Measurements from ENCODE around the gene SLC22A1. TPM values are rescaled to one million over a fixed set of nuclear protein-coding genes. Genes with fewer than 3 reads are reported as not detected.

Gene SLC22A1
- total and polyA plus RNA-seq, 2 donors (not counting 1 experiment from before 2014, with no cell fraction given), result 0.18 to 1.5 TPM

- intact Hi-C loops (cut with micrococcal nuclease), result no loop called here
- ChIA-PET CTCF (no interaction called here), POLR2A (no interaction called here)
- H3K4me3 Mint-ChIP-seq, result no peak overlapping the region
- DNase-seq (no peak), ATAC-seq (ENCODE audit: low read depth) (no peak)
- Histone ChIP-seq H3K79me2 (ENCODE audit: control insufficient read depth, insufficient read depth, low read length) (peaks cover 4% of the 10 kb centered on the region), H3K9ac (ENCODE audit: low read length) (no peak overlapping the region), H4K20me1 (ENCODE audit: control insufficient read depth, insufficient read depth, low read length, poor library complexity, severe bottlenecking) (no peaks in the 10 kb centered on the region), H3K4me1 (ENCODE audit: control insufficient read depth in 2 of 2, insufficient read depth in 2 of 2, low read length in 2 of 2) (no peaks in the 10 kb centered on the region), H3K4me2 (replicated peaks; ENCODE audit: low read depth, low read length, poor library complexity, severe bottlenecking) (no peak overlapping the region), H3K4me3 (ENCODE audit: control extremely low read depth in 1 of 5, extremely low read depth in 1 of 5, insufficient read depth in 1 of 5, low read depth in 2 of 5, low read length in 4 of 5) (no peak overlapping the region), H3K36me3 (replicated peaks in 1 of 2; ENCODE audit: control extremely low read depth in 1 of 2, control insufficient read depth in 1 of 2, extremely low read depth in 1 of 2, insufficient read depth in 2 of 2, low read length in 1 of 2) (peaks cover 0 to 75% of the 10 kb centered on the region in 2 experiments), H3K9me3 (ENCODE audit: control extremely low read depth in 1 of 3, control insufficient read depth in 2 of 3, insufficient read depth in 1 of 3, low read length in 2 of 3) (no peaks in the 10 kb centered on the region), H2AFZ (ENCODE audit: insufficient read depth, low read depth, low read length, poor library complexity, severe bottlenecking) (no peak overlapping the region), H3K27ac (ENCODE audit: low read length in 2 of 2) (no peak overlapping the region), H3K27me3 (replicated peaks in 1 of 4; ENCODE audit: control extremely low read depth in 1 of 4, control insufficient read depth in 3 of 4, insufficient read depth in 4 of 4, low read length in 3 of 4) (no peaks in the 10 kb centered on the region)
- no CpG with 5 or more reads among the region's 2 CpGs for WGBS (ENCODE audit: insufficient coverage)
- H3K9me3 Mint-ChIP-seq (ENCODE audit: insufficient read depth), result no peaks in the 10 kb centered on the region
- H3K27ac Mint-ChIP-seq, result no peak overlapping the region
- H3K4me1 Mint-ChIP-seq, result no peaks in the 10 kb centered on the region
- H3K27me3 Mint-ChIP-seq, result no peaks in the 10 kb centered on the region
- no peak for TF ChIP-seq CTCF (IDR thresholded peaks at IDR 0.05)
These were observed 44.1 kb upstream of the SLC22A1 start for GRCh38 chr6:160077526-160077925.

- H3K9me3 ChIP-seq (ENCODE audit: control extremely low read depth in 1 of 3, control insufficient read depth in 2 of 3, insufficient read depth in 1 of 3, low read length in 2 of 3), result no peaks in the 10 kb centered on the region
- ATAC-seq (ENCODE audit: low read depth), result no peak
- no peak overlapping the region for H3K4me2 ChIP-seq (replicated peaks; ENCODE audit: low read depth, low read length, poor library complexity, severe bottlenecking)
- H3K79me2 ChIP-seq (ENCODE audit: control insufficient read depth, insufficient read depth, low read length), result peaks cover under 1% of the 10 kb centered on the region
- H3K27me3 Mint-ChIP-seq, result no peaks in the 10 kb centered on the region
- no peak overlapping the region for H3K27ac ChIP-seq (ENCODE audit: low read length in 2 of 2)
- WGBS (ENCODE audit: insufficient coverage), result over 99% methylated on average over 19 of the region's 23 CpGs
- no peak for TF ChIP-seq EZH2 (IDR thresholded peaks at IDR 0.05; ENCODE audit: borderline replicate concordance, insufficient read depth, low read depth, low read length, poor library complexity, severe bottlenecking)
- no peak for TF ChIP-seq CTCF (IDR thresholded peaks at IDR 0.05)
- H3K4me3 Mint-ChIP-seq, result no peak overlapping the region
- no peaks in the 10 kb centered on the region for H3K9me3 Mint-ChIP-seq (ENCODE audit: insufficient read depth)
- intact Hi-C loops (cut with micrococcal nuclease), result no loop called here
- no peak for DNase-seq
- peaks cover 2 to 71% of the 10 kb centered on the region in 2 experiments for H3K36me3 ChIP-seq (replicated peaks in 1 of 2; ENCODE audit: control extremely low read depth in 1 of 2, control insufficient read depth in 1 of 2, extremely low read depth in 1 of 2, insufficient read depth in 2 of 2, low read length in 1 of 2)
- no peaks in the 10 kb centered on the region for H3K27me3 ChIP-seq (replicated peaks in 1 of 4; ENCODE audit: control extremely low read depth in 1 of 4, control insufficient read depth in 3 of 4, insufficient read depth in 4 of 4, low read length in 3 of 4)
- H2AFZ ChIP-seq (ENCODE audit: insufficient read depth, low read depth, low read length, poor library complexity, severe bottlenecking), result no peak overlapping the region
- H3K4me1 ChIP-seq (ENCODE audit: control insufficient read depth in 2 of 2, insufficient read depth in 2 of 2, low read length in 2 of 2), result no peaks in the 10 kb centered on the region
- H3K4me1 Mint-ChIP-seq, result no peaks in the 10 kb centered on the region
- no peaks in the 10 kb centered on the region for H4K20me1 ChIP-seq (ENCODE audit: control insufficient read depth, insufficient read depth, low read length, poor library complexity, severe bottlenecking)
- no peak overlapping the region for H3K27ac Mint-ChIP-seq
- no peak overlapping the region for H3K9ac ChIP-seq (ENCODE audit: low read length)
- ChIA-PET POLR2A (no interaction called here), CTCF (no interaction called here)
- no peak overlapping the region for H3K4me3 ChIP-seq (ENCODE audit: control extremely low read depth in 1 of 5, extremely low read depth in 1 of 5, insufficient read depth in 1 of 5, low read depth in 2 of 5, low read length in 4 of 5)
These were observed 42.5 kb upstream of the SLC22A1 start for GRCh38 chr6:160078883-160079685.

Measured in B cell (primary cell).